Upper lobe of right lung (tissue), 1 donor: ENCODE measurements around the gene VDR. TPM values are rescaled to one million over a fixed set of nuclear protein-coding genes. Genes with fewer than 3 reads are reported as not detected.
A peak's percentile ranks its signal among the peaks of the same experiment; 100 is the strongest.

Experiments used
- ATAC-seq: fragments of 200-7000 bp; cut with Tn5 transposase; one replicate; pipeline ENCODE4 v1.9.1; 2020; ENCODE audit warnings: mild to moderate bottlenecking, moderate library complexity
- DNase-seq: peaks from one replicate; pipeline ENCODE4 v3.0.0-alpha.2; 2020
- H3K27ac ChIP-seq: fragments of 200-600 bp; one replicate; pipeline ENCODE4 v1.8.0; 2022
- H3K27me3 ChIP-seq: fragments of 200-600 bp; one replicate; pipeline ENCODE4 v1.8.0; 2022; ENCODE audit warnings: mild to moderate bottlenecking
- H3K36me3 ChIP-seq: fragments of 200-600 bp; one replicate; pipeline ENCODE4 v1.8.0; 2022
- H3K4me1 ChIP-seq: fragments of 200-600 bp; one replicate; pipeline ENCODE4 v1.8.0; 2022
- H3K4me3 ChIP-seq: fragments of 200-600 bp; one replicate; pipeline ENCODE4 v1.8.0; 2022; ENCODE audit warnings: mild to moderate bottlenecking
- H3K9me3 ChIP-seq: fragments of 200-600 bp; one replicate; pipeline ENCODE4 v1.8.0; 2022
- CTCF ChIP-seq: fragments of 200-600 bp; IDR thresholded peaks from one replicate; pipeline ENCODE4 v1.8.0; 2022; ENCODE audit warnings: antibody characterized with exemption
- intact Hi-C: fragments of 100-400 bp; cut with DNase I; formaldehyde crosslinking; loops from one replicate; pipeline ENCODE4 v1.11.0; 2022
- total RNA-seq: library from RNA; stranded (reverse); fragmentation: NEBNext Ultra II Directional; extraction: Animal tissue kit (Norgen Biotek cat#: 25700); gene quantifications from one replicate; pipeline ENCODE4 v1.2.1, GENCODE V29; 2021
- donor health status: DM: no; HTN: yes; CAD: no; lungs with severe emphysema.

VDR gene
- total RNA-seq, 1 donor from 2014 or later, result 28.7 TPM

DNA sequence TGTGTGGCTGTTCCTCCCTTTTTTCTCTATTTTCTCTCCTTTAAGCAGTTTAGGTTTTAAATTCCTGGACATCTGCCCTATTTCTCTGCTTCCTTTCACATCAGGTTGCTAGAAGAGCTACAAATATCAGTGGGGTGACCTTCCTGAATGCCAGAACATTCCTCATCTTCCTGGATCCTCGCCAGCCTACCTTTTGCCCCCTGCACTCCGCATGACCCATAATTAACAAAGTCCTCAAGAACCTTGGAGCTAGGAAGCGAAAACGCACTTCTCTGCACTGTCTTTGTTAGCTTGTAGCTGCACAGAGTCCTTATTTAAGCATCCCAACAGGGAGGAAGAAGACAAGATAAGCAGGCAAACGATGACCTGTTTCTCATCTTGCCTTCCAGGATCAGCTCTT, 30.5 kb downstream of the VDR start:
- H3K4me3 ChIP-seq, result no peak overlapping the region
- no peak overlapping the region for H3K27ac ChIP-seq
- intact Hi-C loops, result no loop called here
- no peak for DNase-seq
- H3K9me3 ChIP-seq, result no peaks in the 10 kb centered on the region
- peaks cover 17% of the 10 kb centered on the region for H3K36me3 ChIP-seq
- H3K4me1 ChIP-seq, result peaks cover 13% of the 10 kb centered on the region
- TF ChIP-seq CTCF, result no peak
- ATAC-seq, result no peak
- no peaks in the 10 kb centered on the region for H3K27me3 ChIP-seq

DNA sequence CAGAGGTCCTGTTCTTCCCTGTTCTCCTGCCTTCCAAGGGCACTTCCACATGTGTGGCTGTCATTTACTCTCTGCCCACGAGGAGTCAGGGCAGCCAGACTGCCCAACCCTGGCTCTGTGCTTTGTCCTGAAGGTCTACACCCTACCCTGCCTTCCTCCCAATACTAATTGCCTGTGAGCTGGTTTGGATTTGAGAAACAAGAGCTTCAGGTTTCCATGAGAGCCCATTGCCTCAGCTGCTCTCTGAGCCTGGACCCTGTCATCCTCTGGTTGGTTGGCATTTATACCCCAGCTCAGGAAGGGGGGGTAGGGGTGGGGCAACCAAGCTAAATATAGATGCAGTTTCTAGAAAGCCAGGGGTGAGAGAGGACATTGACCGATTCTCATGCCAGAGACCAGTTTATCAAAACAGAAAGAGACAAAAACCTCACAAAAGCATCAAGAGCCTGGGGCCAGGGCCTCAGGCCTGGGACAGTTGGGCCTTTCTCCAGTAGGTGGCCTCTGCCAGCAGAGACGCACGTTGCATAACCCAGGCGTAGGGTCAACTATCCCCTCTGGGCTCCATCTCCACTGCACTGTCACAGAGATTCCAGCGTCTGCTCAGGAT, 34.5 kb downstream of the VDR start:
- intact Hi-C loops, result no loop called here

GRCh38 chr12:47868552-47869031, 36.2 kb downstream of the VDR start:
- peaks cover 19% of the 10 kb centered on the region for H3K4me1 ChIP-seq
- DNase-seq, result no peak
- H3K9me3 ChIP-seq, result no peaks in the 10 kb centered on the region
- H3K27ac ChIP-seq, result no peak overlapping the region
- H3K4me3 ChIP-seq, result no peak overlapping the region
- TF ChIP-seq CTCF, result no peak
- ATAC-seq, result peak; percentile 65
- intact Hi-C loops, result no loop called here
- H3K36me3 ChIP-seq, result peaks cover 6% of the 10 kb centered on the region
- no peaks in the 10 kb centered on the region for H3K27me3 ChIP-seq

More for the DNA sequence above, 34.5 kb downstream of the VDR start:
- DNase-seq, result no peak
- no peaks in the 10 kb centered on the region for H3K9me3 ChIP-seq
- H3K36me3 ChIP-seq, result peaks cover 5% of the 10 kb centered on the region
- no peaks in the 10 kb centered on the region for H3K27me3 ChIP-seq
- peak; percentile 82 for ATAC-seq
- no peak overlapping the region for H3K4me3 ChIP-seq
- peaks cover 19% of the 10 kb centered on the region for H3K4me1 ChIP-seq
- no peak overlapping the region for H3K27ac ChIP-seq
- peak; percentile 51 for TF ChIP-seq CTCF

GRCh38 chr12:47868041-47868440, 36.8 kb downstream of the VDR start:
- ATAC-seq (no peak), DNase-seq (no peak)
- Histone ChIP-seq H3K27me3 (no peaks in the 10 kb centered on the region), H3K27ac (no peak overlapping the region), H3K4me3 (no peak overlapping the region), H3K36me3 (peaks cover 6% of the 10 kb centered on the region), H3K9me3 (no peaks in the 10 kb centered on the region), H3K4me1 (peaks cover 19% of the 10 kb centered on the region)
- intact Hi-C loops, result no loop called here
- no peak for TF ChIP-seq CTCF

DNA sequence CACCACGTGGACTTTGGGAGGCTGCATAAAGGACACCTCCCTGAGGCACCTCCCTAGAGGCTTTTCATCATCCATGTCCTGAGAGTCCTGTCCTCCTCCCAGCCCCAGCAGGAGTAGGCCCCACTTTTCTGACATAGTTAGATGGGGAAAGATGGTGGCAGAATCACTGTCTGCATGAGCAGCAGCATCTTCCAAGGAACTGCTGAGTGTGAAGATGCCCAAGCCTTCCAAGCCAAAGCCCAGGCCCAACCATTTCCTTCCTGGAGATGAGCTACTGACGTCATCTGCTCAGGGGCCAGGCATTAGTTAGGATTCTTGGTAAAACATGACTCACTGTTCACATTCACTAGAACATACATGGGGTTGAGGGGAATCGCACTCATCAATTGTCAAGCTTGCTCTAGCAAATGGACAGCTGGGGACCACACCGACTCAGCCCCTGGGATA, 37.3 kb downstream of the VDR start:
- ATAC-seq (no peak), DNase-seq (no peak)
- H3K27ac ChIP-seq, result no peak overlapping the region
- no peak overlapping the region for H3K4me3 ChIP-seq
- H3K4me1 ChIP-seq, result peaks cover 19% of the 10 kb centered on the region
- H3K9me3 ChIP-seq, result no peaks in the 10 kb centered on the region
- TF ChIP-seq CTCF, result no peak
- H3K36me3 ChIP-seq, result peaks cover 6% of the 10 kb centered on the region
- intact Hi-C loops, result no loop called here
- no peaks in the 10 kb centered on the region for H3K27me3 ChIP-seq
